ENCODE measurements around the gene ICE2. TPM values are rescaled to one million over a fixed set of nuclear protein-coding genes. Genes with fewer than 3 reads are reported as not detected.

The ICE2 gene
- polyA plus RNA-seq, 3 donors = 10.0 to 27.0 (median 24.8) TPM

DNA sequence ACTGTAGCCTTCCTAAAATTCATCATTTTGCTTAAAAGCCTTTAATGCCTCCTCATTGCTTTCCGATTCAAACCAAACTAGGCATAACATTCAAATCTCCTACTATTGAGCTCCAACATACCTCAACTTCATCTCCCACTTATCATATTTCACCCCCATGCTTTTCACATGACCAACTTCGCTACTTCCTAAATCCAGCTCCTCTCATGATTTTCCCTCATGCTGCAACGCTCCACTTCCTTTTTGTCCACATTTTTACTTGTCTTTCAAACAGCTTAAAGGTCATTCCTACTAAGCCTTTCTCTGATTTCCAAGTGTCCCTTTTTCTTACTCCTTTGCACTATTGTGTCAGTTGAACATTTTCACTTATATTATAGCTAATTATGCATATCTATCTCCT, 60.8 kb downstream of the ICE2 start:
- intact Hi-C loops (cut with micrococcal nuclease) = no loop called here
- H3K79me2 ChIP-seq (ENCODE audit: insufficient read depth, low read length) = no peaks in the 10 kb centered on the region
- no peaks in the 10 kb centered on the region for H4K20me1 ChIP-seq (ENCODE audit: insufficient read depth, low read length)
- H3K9ac ChIP-seq (ENCODE audit: insufficient read depth, low read length, poor library complexity, severe bottlenecking) = no peak overlapping the region
- Mint-ChIP-seq H3K27ac (no peak overlapping the region), H3K36me3 (peaks cover 10 to 22% of the 10 kb centered on the region in 2 donors), H3K4me3 (no peak overlapping the region), H3K27me3 (ENCODE audit: low read depth in 3 of 3) (peaks cover 0 to 1% (median 0%) of the 10 kb centered on the region in 3 donors), H3K4me1 (peaks cover 9% of the 10 kb centered on the region), H3K9me3 (peaks cover 0 to 2% (median 0%) of the 10 kb centered on the region in 7 donors)
- DNase-seq = peak in 2 of 3 donors; percentile 39 to 63
- no peak overlapping the region for H3K4me2 ChIP-seq (replicated peaks; ENCODE audit: extremely low read depth, low read length, poor library complexity, severe bottlenecking)
- peaks cover 4 to 10% of the 10 kb centered on the region in 2 donors for H3K4me1 ChIP-seq (ENCODE audit: control insufficient read depth in 1 of 2, insufficient read depth in 2 of 2, low read length in 2 of 2)
- no peaks in the 10 kb centered on the region for H3K9me3 ChIP-seq (replicated peaks in 1 of 2; ENCODE audit: control insufficient read depth in 1 of 2, insufficient read depth in 1 of 2, low read length in 2 of 2)
- TF ChIP-seq, protein P1, sequence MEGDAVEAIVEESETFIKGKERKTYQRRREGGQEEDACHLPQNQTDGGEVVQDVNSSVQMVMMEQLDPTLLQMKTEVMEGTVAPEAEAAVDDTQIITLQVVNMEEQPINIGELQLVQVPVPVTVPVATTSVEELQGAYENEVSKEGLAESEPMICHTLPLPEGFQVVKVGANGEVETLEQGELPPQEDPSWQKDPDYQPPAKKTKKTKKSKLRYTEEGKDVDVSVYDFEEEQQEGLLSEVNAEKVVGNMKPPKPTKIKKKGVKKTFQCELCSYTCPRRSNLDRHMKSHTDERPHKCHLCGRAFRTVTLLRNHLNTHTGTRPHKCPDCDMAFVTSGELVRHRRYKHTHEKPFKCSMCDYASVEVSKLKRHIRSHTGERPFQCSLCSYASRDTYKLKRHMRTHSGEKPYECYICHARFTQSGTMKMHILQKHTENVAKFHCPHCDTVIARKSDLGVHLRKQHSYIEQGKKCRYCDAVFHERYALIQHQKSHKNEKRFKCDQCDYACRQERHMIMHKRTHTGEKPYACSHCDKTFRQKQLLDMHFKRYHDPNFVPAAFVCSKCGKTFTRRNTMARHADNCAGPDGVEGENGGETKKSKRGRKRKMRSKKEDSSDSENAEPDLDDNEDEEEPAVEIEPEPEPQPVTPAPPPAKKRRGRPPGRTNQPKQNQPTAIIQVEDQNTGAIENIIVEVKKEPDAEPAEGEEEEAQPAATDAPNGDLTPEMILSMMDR (IDR thresholded peaks at IDR 0.05) = no peak
- 51% methylated on average over 3 of the region's 3 CpGs for WGBS (ENCODE audit: insufficient coverage)
- peaks cover 7 to 11% of the 10 kb centered on the region in 2 donors for H3K36me3 ChIP-seq (replicated peaks in 1 of 2; ENCODE audit: control insufficient read depth in 1 of 2, insufficient read depth in 2 of 2, low read length in 2 of 2)
- no peak overlapping the region for H3K4me3 ChIP-seq (replicated peaks in 1 of 3; ENCODE audit: low read depth in 2 of 3, low read length in 3 of 3)
- H3K27ac ChIP-seq (ENCODE audit: low read depth in 1 of 2, low read length in 2 of 2) = no peak overlapping the region
- no peak overlapping the region for H2AFZ ChIP-seq (ENCODE audit: insufficient read depth, low read depth, low read length, poor library complexity, severe bottlenecking)
- H3K27me3 ChIP-seq (ENCODE audit: control insufficient read depth in 2 of 2, insufficient read depth in 2 of 2, low read length in 2 of 2) = no peaks in the 10 kb centered on the region

DNA sequence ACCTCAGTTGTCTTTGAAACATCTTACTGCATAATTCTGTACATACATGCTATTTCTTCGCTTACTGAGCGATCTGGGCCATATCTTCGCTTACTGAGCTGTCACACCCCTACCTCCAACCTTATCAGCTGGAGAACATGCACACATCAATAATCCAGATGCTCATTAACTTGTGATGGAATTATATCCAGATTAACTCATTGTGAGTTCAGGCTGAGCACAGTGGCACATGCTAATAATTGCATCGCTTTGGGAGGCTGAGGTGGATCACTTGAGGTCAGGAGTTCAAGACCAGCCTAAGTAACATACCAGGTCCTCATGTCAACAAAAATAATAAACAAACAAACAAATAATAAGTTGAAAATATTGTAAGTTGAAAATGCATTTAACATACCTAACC, 61.8 kb downstream of the ICE2 start:
- no peak for DNase-seq
- peaks cover 7 to 16% of the 10 kb centered on the region in 2 donors for H3K36me3 Mint-ChIP-seq
- Histone ChIP-seq H3K9ac (ENCODE audit: insufficient read depth, low read length, poor library complexity, severe bottlenecking) (no peak overlapping the region), H3K36me3 (replicated peaks in 1 of 2; ENCODE audit: control insufficient read depth in 1 of 2, insufficient read depth in 2 of 2, low read length in 2 of 2) (peaks cover 2 to 4% of the 10 kb centered on the region in 2 donors), H3K4me1 (ENCODE audit: control insufficient read depth in 1 of 2, insufficient read depth in 2 of 2, low read length in 2 of 2) (peaks cover 4 to 10% of the 10 kb centered on the region in 2 donors), H3K4me2 (replicated peaks; ENCODE audit: extremely low read depth, low read length, poor library complexity, severe bottlenecking) (no peak overlapping the region), H2AFZ (ENCODE audit: insufficient read depth, low read depth, low read length, poor library complexity, severe bottlenecking) (no peak overlapping the region), H4K20me1 (ENCODE audit: insufficient read depth, low read length) (no peaks in the 10 kb centered on the region), H3K9me3 (replicated peaks in 1 of 2; ENCODE audit: control insufficient read depth in 1 of 2, insufficient read depth in 1 of 2, low read length in 2 of 2) (no peaks in the 10 kb centered on the region), H3K27me3 (ENCODE audit: control insufficient read depth in 2 of 2, insufficient read depth in 2 of 2, low read length in 2 of 2) (no peaks in the 10 kb centered on the region), H3K27ac (ENCODE audit: low read depth in 1 of 2, low read length in 2 of 2) (no peak overlapping the region), H3K79me2 (ENCODE audit: insufficient read depth, low read length) (no peaks in the 10 kb centered on the region), H3K4me3 (replicated peaks in 1 of 3; ENCODE audit: low read depth in 2 of 3, low read length in 3 of 3) (no peak overlapping the region)
- peaks cover 0 to 2% (median 0%) of the 10 kb centered on the region in 7 donors for H3K9me3 Mint-ChIP-seq
- TF ChIP-seq, protein P1 (IDR thresholded peaks at IDR 0.05) = no peak
- peaks cover 0 to 2% (median 1%) of the 10 kb centered on the region in 3 donors for H3K27me3 Mint-ChIP-seq (ENCODE audit: low read depth in 3 of 3)
- WGBS (ENCODE audit: insufficient coverage) = 100% methylated on average over 1 of the region's 4 CpGs
- H3K4me1 Mint-ChIP-seq = peaks cover 9% of the 10 kb centered on the region
- no peak overlapping the region for H3K4me3 Mint-ChIP-seq
- intact Hi-C loops (cut with micrococcal nuclease) = no loop called here
- H3K27ac Mint-ChIP-seq = no peak overlapping the region
